GM03348 (cell line): ENCODE measurements around the gene ZNF354C.

Source experiments
- DNase-seq: peaks from one replicate; pipeline ENCODE4 v3.0.0; 2012; ENCODE audit warnings: low spot score

Gene ZNF354C

GRCh38 chr5:179127136-179128040, 67.2 kb downstream of the ZNF354C start:
- no peak for DNase-seq

- no peak for DNase-seq
Observed at GRCh38 chr5:179128041-179128365, 67.8 kb downstream of the ZNF354C start.

- no peak for DNase-seq
Observed at GRCh38 chr5:179128976-179129375, 68.8 kb downstream of the ZNF354C start.

DNA sequence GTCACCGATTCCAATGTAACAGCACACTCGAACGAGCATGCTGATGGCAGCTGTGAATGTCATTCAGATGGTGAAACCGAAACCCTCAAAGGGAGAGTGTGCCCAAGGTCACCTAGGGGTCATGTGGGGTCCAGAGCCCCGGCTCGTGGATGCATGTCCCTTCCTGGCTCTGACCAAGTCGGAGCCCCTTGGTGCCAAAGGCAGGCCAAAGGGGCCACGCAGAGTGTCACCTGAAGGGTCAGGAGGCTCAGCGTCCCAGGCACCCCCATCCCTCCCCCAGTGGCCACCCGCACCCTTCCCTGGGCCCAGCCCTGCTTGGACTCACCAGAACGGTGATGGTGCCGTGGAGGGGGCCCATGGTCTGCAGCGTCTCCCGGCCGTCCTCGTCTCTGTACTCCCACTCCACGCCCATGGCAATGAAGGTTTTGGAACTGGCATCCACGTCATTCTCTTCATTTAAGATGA, 69.5 kb downstream of the ZNF354C start:
- no peak for DNase-seq

DNA sequence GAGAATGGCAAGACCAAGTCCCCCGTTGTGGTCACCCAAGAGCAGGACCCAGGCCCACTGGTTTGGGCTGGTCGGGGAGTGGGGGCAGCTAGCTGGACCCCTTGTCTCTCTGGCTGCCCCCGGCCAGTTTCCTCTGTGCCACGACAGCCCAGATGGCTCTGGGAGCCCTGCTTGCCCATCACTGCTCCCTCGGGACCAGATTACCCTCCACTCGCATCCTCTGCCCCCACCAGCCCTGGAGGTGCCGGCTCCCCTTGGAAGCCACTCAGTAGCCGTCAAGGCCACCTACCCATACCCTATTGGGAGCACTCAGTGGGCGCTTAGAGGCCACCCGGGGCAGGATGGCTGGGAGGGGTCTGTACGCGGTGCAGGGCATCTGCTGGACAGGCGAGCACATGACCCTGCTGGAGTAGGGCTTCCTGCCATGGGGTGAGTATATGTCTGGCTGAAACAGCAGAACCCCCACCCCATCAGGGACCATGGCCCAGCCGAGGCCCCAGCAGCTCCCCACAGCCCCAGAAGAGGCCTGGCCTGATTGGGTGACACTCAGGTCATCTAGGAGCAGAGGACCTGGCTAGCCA, 70.0 kb downstream of the ZNF354C start:
- DNase-seq: no peak

GRCh38 chr5:179131321-179131835, 71.2 kb downstream of the ZNF354C start:
- DNase-seq: no peak

- DNase-seq: no peak
Observed at GRCh38 chr5:179131886-179132585, 71.9 kb downstream of the ZNF354C start.

- no peak for DNase-seq
Observed at GRCh38 chr5:179132586-179133355, 72.6 kb downstream of the ZNF354C start.
